ENCODE data around the gene HOXD3. TPM values are rescaled to one million over a fixed set of nuclear protein-coding genes. Genes with fewer than 3 reads are reported as not detected.

HOXD3 gene
- total RNA-seq, 2 donors from 2014 or later, result 1.2 to 3.9 TPM

DNA sequence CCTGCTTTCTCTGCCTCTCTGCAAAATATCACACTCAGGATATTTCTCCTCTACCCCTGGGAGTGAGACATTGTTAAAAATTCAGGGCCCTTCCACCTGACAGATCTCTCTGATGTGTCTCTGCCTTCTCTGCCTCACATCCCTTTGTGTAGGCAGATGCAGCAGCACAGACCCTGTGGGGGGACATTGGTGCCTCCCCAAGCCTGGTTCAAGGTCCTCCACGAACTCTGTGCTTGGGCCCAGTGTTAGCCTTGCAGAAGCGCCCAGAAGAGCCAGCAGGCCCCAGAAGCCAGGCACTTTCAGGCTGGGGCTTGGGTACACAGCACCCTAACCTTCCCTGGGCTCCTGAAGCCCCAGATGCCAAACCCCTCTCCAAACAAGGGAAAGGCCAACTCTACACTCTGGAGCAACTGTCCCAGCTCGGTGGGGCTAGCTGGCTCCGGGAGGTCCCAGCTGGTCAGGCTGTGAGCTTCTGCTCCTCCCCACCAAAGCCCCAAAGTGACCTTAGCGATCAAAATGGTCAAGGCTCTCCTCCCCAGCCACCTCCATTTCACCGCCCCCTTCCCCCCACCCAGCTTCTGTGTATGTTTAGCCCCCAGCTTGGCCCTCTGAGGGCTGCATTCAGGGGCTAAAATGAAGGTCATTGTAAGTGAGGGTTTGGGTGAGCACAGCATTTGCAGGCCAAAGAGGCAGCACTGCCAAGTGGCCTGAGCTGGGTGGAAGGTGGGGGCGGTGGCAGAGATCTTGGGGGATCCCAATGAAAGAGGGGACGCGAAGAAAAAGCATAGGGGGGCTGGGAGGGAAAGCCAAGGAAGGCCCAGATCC, 31.9 kb upstream of the HOXD3 start:
- Histone ChIP-seq H3K4me3 (no peak overlapping the region), H3K4me1 (ENCODE audit: control insufficient read depth in 1 of 2, low read depth in 2 of 2) (peaks cover 7 to 42% of the 10 kb centered on the region in 2 donors), H3K27ac (no peak overlapping the region), H3K27me3 (replicated peaks; ENCODE audit: insufficient read depth) (peaks cover 26% of the 10 kb centered on the region), H3K36me3 (no peaks in the 10 kb centered on the region), H3K9me3 (no peaks in the 10 kb centered on the region)
- TF ChIP-seq, protein P1, sequence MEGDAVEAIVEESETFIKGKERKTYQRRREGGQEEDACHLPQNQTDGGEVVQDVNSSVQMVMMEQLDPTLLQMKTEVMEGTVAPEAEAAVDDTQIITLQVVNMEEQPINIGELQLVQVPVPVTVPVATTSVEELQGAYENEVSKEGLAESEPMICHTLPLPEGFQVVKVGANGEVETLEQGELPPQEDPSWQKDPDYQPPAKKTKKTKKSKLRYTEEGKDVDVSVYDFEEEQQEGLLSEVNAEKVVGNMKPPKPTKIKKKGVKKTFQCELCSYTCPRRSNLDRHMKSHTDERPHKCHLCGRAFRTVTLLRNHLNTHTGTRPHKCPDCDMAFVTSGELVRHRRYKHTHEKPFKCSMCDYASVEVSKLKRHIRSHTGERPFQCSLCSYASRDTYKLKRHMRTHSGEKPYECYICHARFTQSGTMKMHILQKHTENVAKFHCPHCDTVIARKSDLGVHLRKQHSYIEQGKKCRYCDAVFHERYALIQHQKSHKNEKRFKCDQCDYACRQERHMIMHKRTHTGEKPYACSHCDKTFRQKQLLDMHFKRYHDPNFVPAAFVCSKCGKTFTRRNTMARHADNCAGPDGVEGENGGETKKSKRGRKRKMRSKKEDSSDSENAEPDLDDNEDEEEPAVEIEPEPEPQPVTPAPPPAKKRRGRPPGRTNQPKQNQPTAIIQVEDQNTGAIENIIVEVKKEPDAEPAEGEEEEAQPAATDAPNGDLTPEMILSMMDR (IDR thresholded peaks at IDR 0.05), result no peak
- ATAC-seq (ENCODE audit: insufficient number of reproducible peaks, low FRiP score, low read depth) (no peak), DNase-seq (ENCODE audit: low spot score) (no peak)

DNA sequence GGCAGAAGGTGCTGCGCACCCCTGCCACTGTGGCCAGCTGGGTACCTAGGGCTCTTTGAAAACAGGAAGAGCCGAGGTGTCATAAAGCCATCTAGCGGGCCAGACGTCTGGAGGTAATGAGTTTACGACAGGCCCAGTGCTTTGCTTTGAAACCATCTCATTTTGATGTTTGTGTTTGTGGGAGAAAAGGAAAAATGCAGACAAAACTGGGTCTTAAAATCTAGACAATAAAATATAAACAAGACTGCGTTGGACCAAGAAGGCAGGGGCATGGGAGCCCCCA, 31.4 kb upstream of the HOXD3 start:
- ATAC-seq (ENCODE audit: insufficient number of reproducible peaks, low FRiP score, low read depth), result no peak
- Histone ChIP-seq H3K27ac (no peak overlapping the region), H3K9me3 (no peaks in the 10 kb centered on the region), H3K4me1 (ENCODE audit: control insufficient read depth in 1 of 2, low read depth in 2 of 2) (peaks cover 7 to 42% of the 10 kb centered on the region in 2 donors), H3K27me3 (replicated peaks; ENCODE audit: insufficient read depth) (peaks cover 20% of the 10 kb centered on the region), H3K4me3 (no peak overlapping the region), H3K36me3 (no peaks in the 10 kb centered on the region)
- TF ChIP-seq, protein P1 (IDR thresholded peaks at IDR 0.05), result no peak
- no peak for DNase-seq (ENCODE audit: low spot score)

DNA sequence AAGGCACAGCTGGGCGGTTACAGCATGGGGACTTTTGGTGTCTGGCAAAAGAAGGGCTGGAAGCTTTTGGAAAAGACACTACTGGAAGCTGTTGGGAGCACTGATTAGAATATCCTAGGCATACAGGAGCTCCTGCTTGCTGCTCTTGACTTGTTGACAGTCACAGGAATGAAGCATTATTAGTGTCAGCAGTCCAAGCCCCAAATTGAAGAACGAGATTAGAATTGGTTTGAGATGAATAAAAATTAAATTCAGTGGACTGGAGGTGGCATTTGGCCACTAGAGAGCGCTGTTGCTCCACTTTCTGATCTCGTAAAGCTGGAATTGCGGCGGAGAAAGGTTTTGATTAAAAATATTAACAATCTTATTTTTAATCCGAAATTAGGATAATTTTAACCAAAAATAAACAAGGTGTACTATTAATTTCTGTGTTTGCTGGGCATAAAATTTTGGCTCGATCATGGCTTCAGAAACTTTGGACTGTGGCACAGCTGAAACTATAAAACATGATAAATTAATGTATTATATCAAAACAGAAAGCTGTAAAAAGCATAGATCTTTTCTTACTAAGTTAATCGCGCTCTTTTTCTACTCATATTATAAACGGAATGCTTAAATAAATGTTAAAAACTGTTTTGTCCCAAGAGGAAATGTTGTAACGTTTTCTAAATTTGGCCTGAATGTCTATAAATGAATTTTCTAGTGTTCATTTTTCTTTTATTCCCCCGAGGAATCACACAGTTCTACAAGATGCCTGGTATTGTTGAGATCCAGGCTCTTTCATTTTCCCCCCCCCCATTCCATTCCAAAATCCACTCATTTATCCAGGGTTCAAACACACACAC, 30.0 kb upstream of the HOXD3 start:
- DNase-seq (ENCODE audit: low spot score) (no peak), ATAC-seq (ENCODE audit: insufficient number of reproducible peaks, low FRiP score, low read depth) (no peak)
- Histone ChIP-seq H3K4me1 (ENCODE audit: control insufficient read depth in 1 of 2, low read depth in 2 of 2) (peaks cover 7 to 47% of the 10 kb centered on the region in 2 donors), H3K4me3 (no peak overlapping the region), H3K36me3 (no peaks in the 10 kb centered on the region), H3K9me3 (no peaks in the 10 kb centered on the region), H3K27me3 (replicated peaks; ENCODE audit: insufficient read depth) (peaks cover 6% of the 10 kb centered on the region), H3K27ac (no peak overlapping the region)
- TF ChIP-seq, protein P1 (IDR thresholded peaks at IDR 0.05), result peak; percentile 95

DNA sequence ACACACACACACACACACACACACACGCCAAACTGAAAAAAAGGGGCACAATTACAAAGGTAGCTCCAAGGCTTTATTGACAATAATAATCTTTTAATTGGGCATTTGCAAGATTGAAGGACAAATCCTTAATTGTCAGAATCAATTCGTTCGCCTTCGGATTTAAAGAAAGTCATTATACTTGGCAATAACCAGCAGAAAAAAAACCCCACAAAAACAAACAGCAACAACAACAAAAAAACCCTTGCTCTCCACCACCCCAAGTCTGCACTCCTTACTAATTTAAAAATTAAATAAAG, 29.4 kb upstream of the HOXD3 start:
- Histone ChIP-seq H3K27ac (no peak overlapping the region), H3K4me3 (no peak overlapping the region), H3K9me3 (no peaks in the 10 kb centered on the region), H3K4me1 (ENCODE audit: control insufficient read depth in 1 of 2, low read depth in 2 of 2) (peaks cover 7 to 41% of the 10 kb centered on the region in 2 donors), H3K27me3 (replicated peaks; ENCODE audit: insufficient read depth) (peaks cover under 1% of the 10 kb centered on the region), H3K36me3 (no peaks in the 10 kb centered on the region)
- TF ChIP-seq, protein P1 (IDR thresholded peaks at IDR 0.05), result no peak
- DNase-seq (ENCODE audit: low spot score) (no peak), ATAC-seq (ENCODE audit: insufficient number of reproducible peaks, low FRiP score, low read depth) (no peak)

DNA sequence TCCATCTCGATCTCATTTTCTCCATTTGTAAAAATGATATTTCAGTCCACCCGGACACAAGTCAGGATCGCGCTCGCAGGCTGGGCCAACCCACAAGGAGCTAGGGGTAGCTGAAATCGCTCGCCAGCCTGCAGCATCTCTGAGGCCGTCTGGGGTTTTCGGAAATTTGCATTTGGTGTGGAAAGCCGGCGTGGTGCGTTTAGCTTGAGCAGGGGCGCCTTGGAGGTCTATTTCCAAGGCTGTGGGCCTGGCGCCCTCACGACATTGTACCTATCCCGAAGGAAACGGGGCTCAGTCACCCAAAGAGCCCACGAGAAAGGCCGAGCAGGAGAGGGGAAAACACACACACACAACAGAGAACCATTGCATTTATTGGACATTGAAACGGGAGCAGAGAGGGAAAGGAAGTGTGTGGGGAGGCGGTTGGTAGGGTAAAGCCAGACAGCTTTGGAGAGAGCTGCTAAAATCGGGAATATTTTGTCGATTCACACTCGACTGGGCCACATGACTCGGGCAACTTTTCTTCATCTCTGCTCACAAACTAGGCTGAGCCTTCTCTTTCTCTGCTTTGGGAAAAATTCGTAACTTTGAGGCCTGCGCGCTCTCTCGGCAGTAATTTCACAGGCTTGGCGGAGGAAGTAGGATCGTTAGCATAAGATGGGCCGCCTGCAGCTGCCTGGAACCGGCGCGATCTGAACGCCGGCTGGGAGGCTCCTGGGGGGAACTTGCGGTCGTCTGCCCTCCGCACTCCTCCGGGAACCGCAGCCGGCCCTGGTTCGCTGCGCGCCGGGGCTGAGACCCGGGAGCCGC, 28.7 kb upstream of the HOXD3 start:
- TF ChIP-seq, protein P1 (IDR thresholded peaks at IDR 0.05), result no peak
- Histone ChIP-seq H3K4me3 (peak overlapping the region; percentile 85), H3K9me3 (no peaks in the 10 kb centered on the region), H3K4me1 (ENCODE audit: control insufficient read depth in 1 of 2, low read depth in 2 of 2) (peaks cover 5 to 37% of the 10 kb centered on the region in 2 donors), H3K27ac (peak overlapping the region in 1 of 2 donors; percentile 91), H3K27me3 (replicated peaks; ENCODE audit: insufficient read depth) (no peaks in the 10 kb centered on the region), H3K36me3 (no peaks in the 10 kb centered on the region)
- DNase-seq (ENCODE audit: low spot score), result no peak
- no peak for ATAC-seq (ENCODE audit: insufficient number of reproducible peaks, low FRiP score, low read depth)
